B cell (primary cell): Measurements from ENCODE around the gene ASCL5. TPM values are rescaled to one million over a fixed set of nuclear protein-coding genes. Genes with fewer than 3 reads are reported as not detected.

ENCODE experiments used
- ATAC-seq: fragments of 200-7000 bp; cut with Tn5 transposase; one replicate; pipeline ENCODE4 v1.10.0; 2021; ENCODE audit warnings: low read depth, mild to moderate bottlenecking, moderate number of reproducible peaks, moderate library complexity
- CTCF ChIA-PET: fragments of 350-600 bp; sonication (Branson Sonifier 250); formaldehyde crosslinking; loops from one replicate; lab custom pipeline; 2021; ENCODE audit warnings: antibody characterized with exemption, inconsistent platforms; lab: Charles Lee
- POLR2A ChIA-PET: fragments of 350-600 bp; sonication (Branson Sonifier 250); formaldehyde crosslinking; loops from one replicate; lab custom pipeline; 2021; ENCODE audit warnings: antibody characterized with exemption; lab: Charles Lee
- DNase-seq: peaks from one replicate; pipeline ENCODE4 v3.0.0; 2013
- H2AFZ ChIP-seq: 2 replicates; pipeline ENCODE4 v1.6.1; 2012; ENCODE audit warnings: mild to moderate bottlenecking, low read depth, low read length; ENCODE audit not compliant: insufficient read depth, poor library complexity, severe bottlenecking
- H3K27ac ChIP-seq, 2 donors: 1 replicate in 1 of 2; 2 replicates in 1 of 2; pipeline ENCODE4 v1.5.1; 2012 to 2013; ENCODE audit warnings: low read length in 2 of 2, mild to moderate bottlenecking in 2 of 2, moderate library complexity in 1 of 2
- H3K27me3 ChIP-seq, 4 experiments: fragments of 200-600 bp in 1 of 4; sonication (generic) in 1 of 4; replicated peaks in 1 of 4; 1 replicate in 2 of 4; 2 replicates in 2 of 4; pipeline versions ENCODE4 v1.6.1 to v1.7.0; 2013 to 2016; ENCODE audit warnings: low read length in 3 of 4, mild to moderate bottlenecking in 2 of 4, mixed read lengths in 1 of 4, moderate library complexity in 1 of 4; ENCODE audit not compliant: insufficient read depth in 4 of 4, control insufficient read depth in 3 of 4; ENCODE audit errors: control extremely low read depth in 1 of 4
- H3K36me3 ChIP-seq, 2 experiments: replicated peaks in 1 of 2; 1 replicate in 1 of 2; 2 replicates in 1 of 2; pipeline versions ENCODE4 v1.6.1 to v1.7.1; 2013; ENCODE audit warnings: low read length in 1 of 2; ENCODE audit not compliant: insufficient read depth in 2 of 2, control insufficient read depth in 1 of 2; ENCODE audit errors: control extremely low read depth in 1 of 2, extremely low read depth in 1 of 2
- H3K4me1 ChIP-seq, 2 donors: fragments of 200-600 bp in 1 of 2; sonication (generic) in 1 of 2; 1 replicate in 1 of 2; 2 replicates in 1 of 2; pipeline versions ENCODE4 v1.5.1 to v1.6.1; 2013 to 2017; ENCODE audit warnings: low read length in 2 of 2; ENCODE audit not compliant: control insufficient read depth in 2 of 2, insufficient read depth in 2 of 2
- H3K4me2 ChIP-seq: replicated peaks from 2 replicates; pipeline ENCODE3; 2012; ENCODE audit warnings: mild to moderate bottlenecking, low read depth, low read length; ENCODE audit not compliant: poor library complexity, severe bottlenecking
- H3K4me3 ChIP-seq, 5 experiments: fragments of 200-600 bp in 1 of 5; sonication (generic) in 1 of 5; 1 replicate in 3 of 5; 2 replicates in 2 of 5; pipeline versions ENCODE4 v1.5.1 to v1.7.0; 2011 to 2016; ENCODE audit warnings: low read length in 4 of 5, mild to moderate bottlenecking in 4 of 5, low read depth in 2 of 5, control low read depth in 1 of 5, moderate library complexity in 1 of 5; ENCODE audit not compliant: insufficient read depth in 1 of 5; ENCODE audit errors: control extremely low read depth in 1 of 5, extremely low read depth in 1 of 5
- H3K79me2 ChIP-seq: fragments of 200-600 bp; sonication (generic); one replicate; pipeline ENCODE4 v1.6.0; 2016; ENCODE audit warnings: low read length; ENCODE audit not compliant: control insufficient read depth, insufficient read depth
- H3K9ac ChIP-seq: fragments of 200-600 bp; sonication (generic); 2 replicates; pipeline ENCODE4 v1.6.1; 2017; ENCODE audit warnings: mild to moderate bottlenecking, low read length, moderate library complexity
- H3K9me3 ChIP-seq, 3 donors: one replicate each; pipeline versions ENCODE4 v1.6.1 to v1.7.1; 2013; ENCODE audit warnings: low read length in 2 of 3; ENCODE audit not compliant: control insufficient read depth in 2 of 3, insufficient read depth in 1 of 3; ENCODE audit errors: control extremely low read depth in 1 of 3
- H4K20me1 ChIP-seq: 2 replicates; pipeline ENCODE4 v1.6.0; 2012; ENCODE audit warnings: mild to moderate bottlenecking, low read length; ENCODE audit not compliant: insufficient read depth, control insufficient read depth, poor library complexity, severe bottlenecking
- H3K27ac Mint-ChIP-seq: one replicate; pipeline ENCODE4 v1.8.0; 2021; ENCODE audit warnings: mixed read lengths
- H3K27me3 Mint-ChIP-seq: one replicate; pipeline ENCODE4 v1.8.0; 2021; ENCODE audit warnings: mixed read lengths
- H3K4me1 Mint-ChIP-seq: one replicate; pipeline ENCODE4 v1.8.0; 2021; ENCODE audit warnings: mixed read lengths
- H3K4me3 Mint-ChIP-seq: one replicate; pipeline ENCODE4 v1.8.0; 2021; ENCODE audit warnings: mixed read lengths
- H3K9me3 Mint-ChIP-seq: one replicate; pipeline ENCODE4 v1.8.0; 2022; ENCODE audit warnings: mixed read lengths; ENCODE audit not compliant: insufficient read depth
- EZH2 ChIP-seq: IDR thresholded peaks from 2 replicates; pipeline ENCODE4 v1.6.1; 2012; ENCODE audit warnings: borderline replicate concordance, low read depth, mild to moderate bottlenecking, moderate library complexity, low read length; ENCODE audit not compliant: insufficient read depth, poor library complexity, severe bottlenecking
- WGBS: methylation state at CpG from one replicate; pipeline ENCODE4 v1.1.5; 2013; ENCODE audit warnings: missing lambda C conversion rate; ENCODE audit not compliant: insufficient coverage; 5-methylcytosine and 5-hydroxymethylcytosine counted together
- intact Hi-C: fragments of 100-400 bp; cut with micrococcal nuclease; formaldehyde crosslinking; loops from one replicate; pipeline ENCODE4 v1.10.0; 2022
- polyA plus RNA-seq: library from polyadenylated mRNA; depleted of rRNA; stranded (reverse); fragments of >200 nt; gene quantifications from 2 replicates; pipeline ENCODE4 v1.2.3, GENCODE V29; 2012
- total RNA-seq, 2 donors: library from RNA; stranded (reverse); fragments of 120-200 nt in 1 of 2; gene quantifications; 1 replicate in 1 of 2; 2 replicates in 1 of 2; pipeline versions ENCODE4 v1.2.3 to v1.2.4, GENCODE V29; 2013 to 2022
- TF ChIP-seq, protein P1 (sequence below): fragments of 200-600 bp; IDR thresholded peaks from one replicate; pipeline ENCODE4 v1.8.0; 2022; ENCODE audit warnings: antibody characterized with exemption, mild to moderate bottlenecking

ASCL5 gene
- total and polyA plus RNA-seq, 2 donors (not counting 1 experiment from before 2014, with no cell fraction given) = not detected

DNA sequence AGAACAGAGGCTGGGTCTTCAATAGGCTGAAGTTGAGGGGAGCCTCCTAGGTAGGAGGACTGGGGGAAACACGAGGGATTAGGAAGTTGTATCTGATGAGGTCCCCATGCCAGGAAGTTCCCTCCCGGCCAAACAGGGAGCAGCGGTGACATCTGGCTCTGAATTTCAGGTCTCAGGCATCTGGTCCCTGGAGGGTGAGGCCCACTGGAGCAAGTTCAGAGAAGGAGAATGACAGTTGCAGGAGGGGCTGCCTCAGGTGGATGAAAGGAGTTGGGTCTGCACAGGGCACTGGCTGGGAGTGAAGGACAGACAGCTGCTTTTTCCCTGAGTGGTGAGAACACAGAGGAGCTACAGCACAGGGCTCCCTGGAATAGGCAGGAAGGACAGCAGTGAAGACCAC, 18.1 kb upstream of the ASCL5 start:
- no peaks in the 10 kb centered on the region for H4K20me1 ChIP-seq
- DNase-seq (no peak), ATAC-seq (no peak)
- H3K4me2 ChIP-seq = no peak overlapping the region
- no peak overlapping the region for H3K27ac ChIP-seq
- no peaks in the 10 kb centered on the region for H3K27me3 ChIP-seq
- 95% methylated on average over 3 of the region's 3 CpGs for WGBS
- Mint-ChIP-seq H3K4me3 (no peak overlapping the region), H3K4me1 (peaks cover under 1% of the 10 kb centered on the region), H3K9me3 (no peaks in the 10 kb centered on the region), H3K27ac (no peak overlapping the region), H3K27me3 (no peaks in the 10 kb centered on the region)
- no peak for TF ChIP-seq EZH2
- TF ChIP-seq, protein P1, sequence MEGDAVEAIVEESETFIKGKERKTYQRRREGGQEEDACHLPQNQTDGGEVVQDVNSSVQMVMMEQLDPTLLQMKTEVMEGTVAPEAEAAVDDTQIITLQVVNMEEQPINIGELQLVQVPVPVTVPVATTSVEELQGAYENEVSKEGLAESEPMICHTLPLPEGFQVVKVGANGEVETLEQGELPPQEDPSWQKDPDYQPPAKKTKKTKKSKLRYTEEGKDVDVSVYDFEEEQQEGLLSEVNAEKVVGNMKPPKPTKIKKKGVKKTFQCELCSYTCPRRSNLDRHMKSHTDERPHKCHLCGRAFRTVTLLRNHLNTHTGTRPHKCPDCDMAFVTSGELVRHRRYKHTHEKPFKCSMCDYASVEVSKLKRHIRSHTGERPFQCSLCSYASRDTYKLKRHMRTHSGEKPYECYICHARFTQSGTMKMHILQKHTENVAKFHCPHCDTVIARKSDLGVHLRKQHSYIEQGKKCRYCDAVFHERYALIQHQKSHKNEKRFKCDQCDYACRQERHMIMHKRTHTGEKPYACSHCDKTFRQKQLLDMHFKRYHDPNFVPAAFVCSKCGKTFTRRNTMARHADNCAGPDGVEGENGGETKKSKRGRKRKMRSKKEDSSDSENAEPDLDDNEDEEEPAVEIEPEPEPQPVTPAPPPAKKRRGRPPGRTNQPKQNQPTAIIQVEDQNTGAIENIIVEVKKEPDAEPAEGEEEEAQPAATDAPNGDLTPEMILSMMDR = no peak
- ChIA-PET CTCF (no interaction called here), POLR2A (interaction anchor here (0.8 kb wide), 1 partner anchor 9 kb away, joined by 3 read pairs; no protein-coding TSS in a partner anchor)
- no peaks in the 10 kb centered on the region for H3K9me3 ChIP-seq
- H3K9ac ChIP-seq = no peak overlapping the region
- peaks cover 0 to 4% of the 10 kb centered on the region in 2 donors for H3K4me1 ChIP-seq
- H3K36me3 ChIP-seq = peaks cover 0 to 70% of the 10 kb centered on the region in 2 experiments
- no peak overlapping the region for H3K4me3 ChIP-seq
- intact Hi-C loops = no loop called here
- H3K79me2 ChIP-seq = no peaks in the 10 kb centered on the region
- no peak overlapping the region for H2AFZ ChIP-seq

DNA sequence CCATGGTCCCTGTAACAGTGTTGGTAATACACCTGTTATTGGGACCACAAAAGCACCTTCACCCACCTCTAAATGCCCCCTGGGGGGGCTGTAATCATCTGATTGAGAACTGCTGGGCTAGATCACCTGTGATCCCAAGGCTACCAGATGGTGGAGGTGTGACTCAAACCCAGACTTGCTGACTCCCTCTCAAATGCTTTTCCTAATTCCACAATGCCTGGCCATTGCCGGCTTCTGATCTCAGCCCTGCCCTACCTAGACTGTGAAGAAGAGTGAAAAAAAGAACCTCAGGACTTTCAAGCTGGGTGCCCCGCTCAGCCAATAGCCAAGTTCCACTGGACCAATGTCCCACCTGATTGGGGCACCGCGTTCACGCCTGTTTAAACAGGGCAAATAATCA, 17.7 kb upstream of the ASCL5 start:
- Histone ChIP-seq H3K4me2 (no peak overlapping the region), H3K36me3 (peaks cover 0 to 67% of the 10 kb centered on the region in 2 experiments), H3K27ac (no peak overlapping the region), H3K9me3 (no peaks in the 10 kb centered on the region), H3K27me3 (no peaks in the 10 kb centered on the region), H4K20me1 (no peaks in the 10 kb centered on the region), H3K9ac (no peak overlapping the region), H3K4me1 (peaks cover 0 to 6% of the 10 kb centered on the region in 2 donors), H2AFZ (no peak overlapping the region), H3K79me2 (no peaks in the 10 kb centered on the region), H3K4me3 (no peak overlapping the region)
- ChIA-PET CTCF (no interaction called here), POLR2A (no interaction called here)
- H3K27me3 Mint-ChIP-seq = no peaks in the 10 kb centered on the region
- intact Hi-C loops = no loop called here
- 80% methylated on average over 5 of the region's 5 CpGs for WGBS
- no peaks in the 10 kb centered on the region for H3K9me3 Mint-ChIP-seq
- no peak overlapping the region for H3K4me3 Mint-ChIP-seq
- ATAC-seq (no peak), DNase-seq (no peak)
- H3K4me1 Mint-ChIP-seq = peaks cover 2% of the 10 kb centered on the region
- TF ChIP-seq, protein P1 = no peak
- no peak for TF ChIP-seq EZH2
- no peak overlapping the region for H3K27ac Mint-ChIP-seq
